Suppressor macrophage treated with lipopolysaccharide for 4 hours (primary cell): ENCODE measurements around the gene AGT.
A peak's percentile ranks its signal among the peaks of the same experiment; 100 is the strongest.
"Not testable (repeated sequence)": the region's sequence is repeated elsewhere in the genome, so short reads cannot be mapped to it uniquely, and the experiment has no call there.

Experiments
- DNase-seq: peaks from one replicate; pipeline ENCODE4 v3.0.0-alpha.2; 2020

AGT gene

DNA sequence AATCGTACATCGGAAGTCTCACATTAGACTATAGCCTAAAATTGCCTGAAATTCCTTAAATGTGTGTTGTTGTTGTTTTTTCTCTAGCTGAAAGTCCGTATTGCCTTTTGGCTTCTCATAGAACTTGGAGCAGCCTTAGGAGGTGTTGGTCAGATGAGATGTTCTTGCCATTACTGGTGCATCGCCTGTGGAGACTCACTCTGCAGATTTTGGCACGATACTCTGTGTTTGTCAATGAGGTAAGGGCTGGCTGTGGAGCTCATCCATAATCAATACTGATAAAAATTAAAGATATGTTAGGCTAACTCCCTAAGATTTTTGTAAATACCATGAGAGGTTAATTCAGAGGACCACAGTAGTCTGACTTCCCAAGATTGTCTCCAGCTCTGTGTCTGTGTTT is 28.9 kb downstream of the AGT start:
- no peak for DNase-seq

DNA sequence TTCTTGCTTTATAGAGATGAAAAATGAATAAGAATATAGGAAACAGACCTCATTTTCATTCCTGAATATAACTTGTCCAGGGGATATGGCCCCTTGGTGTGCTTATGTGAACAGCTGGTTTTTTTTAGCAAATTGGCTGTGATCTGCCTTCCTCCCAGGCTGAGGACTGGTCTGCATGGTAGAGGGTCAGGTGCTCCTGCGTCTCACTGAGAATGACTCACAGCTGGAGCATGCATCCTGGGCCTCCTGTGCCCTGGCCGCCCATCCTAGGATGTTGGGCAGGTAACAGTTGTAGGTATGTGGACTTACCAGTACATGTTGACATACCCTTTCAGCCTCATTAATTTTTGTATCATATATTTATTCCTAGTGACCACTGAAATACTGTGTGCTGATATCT is 29.8 kb downstream of the AGT start:
- DNase-seq: no peak

DNA sequence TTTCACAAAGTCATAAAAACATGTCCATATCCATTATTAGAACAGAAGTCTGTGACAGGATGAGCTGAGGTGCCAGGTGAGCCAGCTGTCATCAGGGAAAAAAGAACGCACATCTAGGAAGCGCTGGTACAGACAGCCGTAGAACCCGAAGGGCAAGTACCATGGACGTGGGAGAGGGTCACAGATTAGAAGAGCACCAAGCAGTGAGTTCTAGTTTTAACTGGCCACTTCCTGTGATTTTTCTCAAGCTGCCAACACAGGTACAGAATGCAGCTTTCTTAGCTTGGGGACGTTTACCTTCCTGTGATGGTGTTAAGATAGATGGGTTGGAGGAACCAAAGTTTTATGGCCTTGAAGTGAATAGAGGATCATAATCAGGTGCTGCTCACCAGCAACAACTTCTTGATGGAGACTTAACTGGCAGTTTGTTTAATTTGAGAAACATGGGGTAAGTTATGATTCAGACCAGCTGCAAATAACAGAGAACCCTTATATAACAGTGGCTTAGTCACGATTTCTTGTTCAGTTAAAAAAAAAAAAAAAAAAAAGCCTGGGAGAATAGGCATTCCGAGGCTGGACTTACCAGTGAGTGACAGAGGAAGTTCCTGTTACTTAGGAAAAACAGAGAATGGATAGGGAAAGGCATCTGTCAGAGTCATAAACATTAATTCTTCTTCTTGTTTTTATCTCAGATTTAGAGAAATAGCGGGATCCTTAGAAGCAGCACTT is 30.9 kb downstream of the AGT start:
- no peak for DNase-seq

DNA sequence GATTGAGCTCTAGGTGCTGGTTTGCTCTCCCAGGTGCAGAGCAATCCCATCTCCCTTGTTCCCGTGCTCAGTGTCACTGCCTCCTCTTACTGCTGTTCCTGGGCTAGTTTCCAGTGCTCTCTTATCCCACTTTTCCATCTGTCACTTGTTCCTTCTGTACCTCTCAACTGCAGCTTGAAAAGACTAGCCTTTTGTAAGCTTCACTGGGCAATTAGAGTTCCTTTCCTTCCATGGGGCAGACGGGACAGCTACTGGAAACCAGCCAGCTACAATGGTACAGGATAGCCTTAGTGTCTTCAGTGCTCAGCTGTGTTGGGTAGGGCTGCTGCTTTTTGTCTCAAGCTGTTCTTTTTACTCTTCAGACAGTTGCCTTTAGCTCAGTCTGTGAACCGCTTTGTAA is 31.6 kb downstream of the AGT start:
- no peak for DNase-seq

DNA sequence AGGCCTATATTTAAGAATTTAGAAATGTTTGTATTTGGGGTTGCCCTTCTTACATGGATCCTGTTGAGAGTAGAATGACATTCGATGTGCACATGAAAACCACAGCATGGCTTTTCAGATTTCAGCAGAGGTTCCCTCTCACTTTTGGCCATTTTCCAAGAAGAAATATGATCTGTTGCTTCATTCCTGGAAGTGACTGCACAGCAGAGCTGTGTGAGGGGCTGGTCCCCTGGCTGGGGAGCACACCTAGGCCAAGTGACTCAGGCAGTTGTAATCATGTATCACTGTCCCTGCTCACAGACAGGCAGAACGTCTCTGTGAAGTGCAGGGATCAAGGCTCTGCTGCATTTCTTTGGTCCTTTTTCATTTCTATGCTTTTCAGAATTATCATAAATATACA is 32.3 kb downstream of the AGT start:
- DNase-seq: no peak

DNA sequence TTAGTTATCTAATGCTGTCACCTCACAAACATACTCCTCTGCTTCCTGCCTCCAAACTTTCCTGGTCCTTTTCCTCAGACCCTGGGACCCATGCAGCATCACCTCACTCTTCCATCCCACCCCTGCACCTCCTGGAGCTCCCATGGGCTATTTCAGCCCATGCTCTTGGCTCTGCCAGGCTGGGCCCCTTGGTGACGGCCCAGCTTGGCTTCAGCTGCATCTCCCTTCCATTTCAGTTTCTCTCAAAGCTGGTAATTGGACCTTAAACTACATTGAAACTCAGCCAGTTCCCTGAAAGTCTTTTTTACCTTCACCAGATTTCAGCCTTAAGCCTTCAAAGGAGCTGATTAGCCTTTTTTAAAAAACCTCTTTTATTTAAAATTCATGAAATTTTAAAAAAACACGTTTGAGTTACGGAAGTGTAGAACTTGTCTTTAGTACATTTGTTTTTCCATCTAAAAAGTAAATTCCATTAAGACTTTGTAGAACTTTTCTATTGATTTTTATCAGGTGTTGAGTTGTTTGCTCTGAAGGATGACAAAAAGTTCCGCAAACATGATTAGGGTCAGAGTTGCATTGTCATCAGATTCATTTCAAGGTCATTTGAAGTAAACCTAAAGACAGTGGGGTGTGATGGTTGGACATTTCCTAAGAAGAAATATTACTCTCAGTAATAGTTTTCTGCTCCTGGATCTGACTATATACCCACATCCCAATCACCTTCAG is 33.5 kb downstream of the AGT start:
- no peak for DNase-seq

DNA sequence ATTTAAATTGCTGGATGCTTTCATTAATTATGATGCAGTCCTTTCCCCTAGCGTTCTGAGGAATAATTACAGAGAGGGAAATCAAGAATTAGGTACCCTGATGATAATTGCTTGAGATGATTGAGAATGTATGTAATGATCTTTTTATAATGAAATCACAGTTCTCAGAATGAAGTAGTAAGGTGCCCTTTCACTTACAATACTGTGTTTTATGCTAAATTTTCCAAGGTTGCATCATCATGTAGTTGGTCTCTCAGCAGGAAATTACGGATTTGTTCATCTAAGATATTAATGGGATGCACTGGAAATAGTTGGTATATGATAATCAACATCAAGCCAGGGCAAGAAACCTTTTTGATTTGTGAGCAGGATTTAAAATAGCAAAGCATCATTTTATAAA is 34.1 kb downstream of the AGT start:
- no peak for DNase-seq

DNA sequence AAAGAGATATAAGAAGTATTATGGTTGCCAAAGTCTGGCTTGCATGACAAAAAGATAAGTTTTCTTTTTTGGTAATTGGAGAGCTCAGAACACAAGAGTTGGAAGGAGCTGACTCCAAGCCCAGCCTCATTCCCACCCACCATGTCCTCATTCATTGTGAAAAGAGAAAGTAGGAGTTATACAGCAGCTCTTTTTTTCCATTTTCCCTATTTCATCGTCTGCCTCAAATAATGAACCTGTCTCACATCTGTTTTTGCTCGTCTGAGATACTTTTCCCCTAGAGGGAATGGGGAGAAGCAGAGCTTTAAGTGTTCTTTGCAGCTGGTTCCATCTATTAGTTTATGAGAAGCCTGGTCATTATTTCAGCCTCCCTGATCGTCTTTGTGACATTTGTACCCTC is 34.7 kb downstream of the AGT start:
- no peak for DNase-seq

DNA sequence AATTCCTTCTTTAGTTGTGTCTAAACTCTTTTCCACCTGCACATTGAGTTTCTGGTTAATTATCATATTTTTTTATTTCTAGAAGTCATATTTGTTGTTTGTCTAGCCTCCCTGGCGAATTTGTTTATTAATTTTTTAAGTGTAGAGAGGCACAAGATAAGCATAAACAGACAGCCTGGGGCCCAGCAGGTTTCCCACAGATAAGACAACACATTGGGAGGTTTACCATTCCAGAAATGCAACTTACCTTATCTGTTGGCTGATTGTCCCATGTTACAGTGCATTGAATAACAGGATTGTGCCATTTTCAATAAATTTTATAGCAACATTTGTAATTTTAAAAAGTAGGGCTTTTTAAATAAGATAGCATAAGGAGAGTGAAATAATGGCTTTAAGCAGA is 36.7 kb downstream of the AGT start:
- DNase-seq: no peak

DNA sequence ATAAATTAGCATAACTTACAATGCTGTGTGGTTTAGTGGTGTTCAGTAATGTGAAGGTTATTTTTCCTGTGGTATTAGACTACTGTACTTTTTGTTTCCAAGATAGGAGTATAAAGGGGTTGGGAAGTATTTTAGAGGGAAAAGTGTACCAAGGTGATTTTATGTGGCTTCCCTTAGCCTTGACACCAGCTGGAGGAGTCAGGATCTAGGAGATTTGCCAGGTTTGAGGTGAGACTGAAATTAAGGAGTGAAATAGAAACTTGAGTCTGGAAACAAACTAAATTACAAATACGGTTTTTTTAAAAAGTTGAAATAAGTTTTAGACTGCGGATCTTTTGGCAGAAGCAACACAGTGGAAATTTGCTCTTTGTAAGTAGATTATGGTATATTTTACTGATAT is 39.3 kb downstream of the AGT start:
- no peak for DNase-seq

DNA sequence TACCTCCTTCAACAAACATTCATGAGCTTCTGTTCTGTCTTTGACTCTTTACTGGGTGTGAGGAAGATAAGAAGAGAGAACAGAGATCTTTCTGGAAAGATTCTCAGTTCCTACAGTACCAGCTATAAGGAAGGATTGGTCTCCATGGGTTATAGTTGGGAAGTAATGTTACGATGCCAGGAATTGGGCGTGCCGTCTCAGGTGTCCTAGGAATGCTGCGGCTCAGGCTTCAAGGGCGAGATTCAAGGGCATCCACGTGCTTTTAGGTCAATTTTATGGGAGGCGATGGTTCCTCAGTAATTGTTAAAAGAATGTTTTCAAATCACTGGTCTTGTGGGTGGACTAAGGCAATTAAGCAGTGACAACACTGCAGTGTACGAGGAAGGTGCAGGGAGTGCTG is 44.4 kb downstream of the AGT start:
- no peak for DNase-seq

DNA sequence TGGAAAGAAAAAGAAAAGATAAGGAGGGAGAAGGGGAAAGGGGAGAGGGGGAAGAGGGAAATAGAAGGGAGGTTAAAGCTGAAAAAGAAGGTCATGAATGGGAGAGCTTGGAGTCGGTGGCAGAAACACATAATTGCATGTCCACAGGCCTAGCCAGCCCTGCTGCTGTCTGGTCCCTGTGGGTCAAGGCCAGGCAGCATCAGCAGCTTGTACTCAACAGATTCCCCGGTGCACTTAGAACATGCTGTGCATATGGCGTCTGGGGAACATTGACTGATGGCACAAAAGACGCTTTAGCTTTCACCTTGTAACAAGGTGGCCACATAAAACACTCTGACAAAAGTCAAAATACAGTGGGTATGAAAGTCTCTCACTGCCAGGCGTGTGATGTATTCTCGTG is 45.7 kb downstream of the AGT start:
- DNase-seq: no peak

DNA sequence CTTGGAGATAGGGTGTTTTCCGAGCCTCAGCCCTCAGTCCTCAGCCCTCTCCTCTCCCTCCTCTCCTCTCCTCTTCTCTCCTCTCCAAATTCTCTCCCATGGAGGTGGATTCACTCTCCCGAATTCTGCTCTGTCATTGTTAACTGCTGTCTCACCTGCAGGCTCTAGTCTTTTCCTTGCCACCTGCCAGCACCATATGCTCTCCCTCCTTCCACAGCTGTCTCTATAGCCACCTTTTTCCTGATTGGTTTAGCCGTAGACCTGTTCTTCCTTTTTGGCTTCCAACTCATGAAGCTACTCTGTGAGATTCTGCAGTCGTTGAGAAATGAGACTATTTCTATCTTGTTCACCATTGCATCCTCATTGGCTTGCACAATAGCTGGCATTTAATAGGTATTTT is 51.9 kb downstream of the AGT start:
- DNase-seq: peak; percentile 4

DNA sequence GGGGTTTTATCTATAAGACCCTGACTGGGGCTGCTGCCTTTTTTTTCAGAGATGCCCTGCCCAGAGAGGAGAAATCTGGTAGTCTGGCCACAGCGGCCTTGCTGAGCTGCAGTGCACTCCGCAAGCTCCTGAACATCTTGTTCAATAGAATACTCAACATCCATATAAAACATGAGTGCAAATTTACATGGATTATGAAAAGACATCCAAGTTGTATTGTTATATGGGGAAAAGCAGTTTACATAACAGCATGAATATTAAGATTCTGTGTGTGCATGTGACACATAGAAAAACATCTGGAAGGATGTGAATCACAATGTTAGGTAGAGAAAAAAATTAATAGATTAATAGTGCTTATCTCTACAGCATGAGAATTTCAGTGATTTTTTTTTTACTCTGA is 55.2 kb downstream of the AGT start:
- DNase-seq: no peak

DNA sequence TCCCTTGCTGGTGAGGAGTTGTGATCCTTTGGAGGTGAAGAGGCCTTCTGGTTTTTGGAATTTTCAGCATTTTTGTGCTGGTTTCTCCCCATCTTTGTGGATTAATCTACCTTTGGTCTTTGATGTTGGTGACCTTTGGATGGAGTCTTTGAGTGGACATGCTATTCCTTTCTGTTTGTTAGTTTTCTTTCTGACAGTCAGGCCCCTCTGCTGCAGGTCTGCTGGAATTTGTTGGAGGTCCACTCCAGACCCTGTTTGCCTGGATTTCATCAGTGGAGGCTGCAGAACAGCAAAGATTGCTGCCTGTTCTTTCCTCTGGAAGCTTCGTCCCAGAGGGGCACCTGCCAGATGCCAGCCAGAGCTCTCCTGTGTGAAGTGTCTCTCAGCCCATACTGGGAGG is 55.8 kb downstream of the AGT start:
- not testable (repeated sequence) for DNase-seq

DNA sequence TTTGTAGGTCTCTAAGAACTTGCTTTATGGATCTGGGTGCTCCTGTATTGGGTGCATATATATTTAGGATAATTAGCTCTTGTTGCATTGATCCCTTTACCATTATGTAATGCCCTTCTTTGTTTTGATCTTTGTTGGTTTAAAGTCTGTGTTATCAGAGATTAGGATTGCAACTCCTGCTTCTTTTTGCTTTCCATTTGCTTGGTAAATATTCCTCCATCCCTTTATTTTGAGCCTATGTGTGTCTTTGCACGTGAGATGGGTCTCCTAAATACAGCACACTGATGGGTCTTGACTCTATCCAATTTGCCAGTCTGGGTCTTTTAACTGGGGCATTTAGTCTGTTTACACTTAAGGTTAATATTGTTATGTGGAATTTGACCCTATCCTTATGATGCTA is 57.2 kb downstream of the AGT start:
- not testable (repeated sequence) for DNase-seq
